Measurements from ENCODE around the gene MAP1B.
A peak's percentile ranks its signal among the peaks of the same experiment; 100 is the strongest.

DNA sequence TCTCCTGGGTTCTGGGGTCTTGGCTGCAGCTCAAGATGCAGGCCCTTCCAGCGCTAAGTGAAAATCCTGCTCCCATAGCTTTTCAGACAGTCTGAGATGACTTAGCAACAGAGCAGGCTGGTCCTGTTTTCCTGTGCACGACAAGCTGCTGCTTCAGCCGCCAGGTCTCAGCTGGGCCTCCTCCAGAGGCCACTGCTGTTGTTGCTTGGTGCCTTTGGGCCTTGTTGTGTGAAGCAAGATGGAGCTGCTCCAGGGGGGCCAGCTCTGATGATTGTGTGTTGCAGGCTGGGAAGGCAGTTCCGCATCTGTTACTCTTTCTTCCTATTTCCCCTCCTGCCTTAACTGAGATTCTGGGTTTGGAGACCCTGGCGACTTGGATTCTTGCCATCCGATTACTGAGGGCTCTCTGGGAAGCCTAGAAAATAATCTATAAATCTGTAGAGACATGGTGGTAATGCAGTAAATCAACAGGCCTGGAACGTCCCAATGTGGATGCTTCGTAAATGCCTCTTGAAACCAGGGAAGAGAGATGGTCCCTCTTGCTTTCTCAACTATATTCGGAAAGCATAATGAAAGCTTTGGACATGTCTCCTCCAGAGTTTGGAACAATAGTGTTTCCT, 3.2 kb downstream of the MAP1B start:
- TF ChIP-seq ELF4 (IDR thresholded peaks at IDR 0.05) (no peak), FOXK2 (IDR thresholded peaks at IDR 0.05) (no peak), ZNF384 (IDR thresholded peaks at IDR 0.05) (no peak), ARNT (IDR thresholded peaks at IDR 0.05) (no peak), SUZ12 (IDR thresholded peaks at IDR 0.05) (no peak), BHLHE40 (IDR thresholded peaks at IDR 0.05; ENCODE audit: borderline replicate concordance) (no peak), SP1 (IDR thresholded peaks at IDR 0.05) (no peak)
- TF ChIP-seq, protein P1, sequence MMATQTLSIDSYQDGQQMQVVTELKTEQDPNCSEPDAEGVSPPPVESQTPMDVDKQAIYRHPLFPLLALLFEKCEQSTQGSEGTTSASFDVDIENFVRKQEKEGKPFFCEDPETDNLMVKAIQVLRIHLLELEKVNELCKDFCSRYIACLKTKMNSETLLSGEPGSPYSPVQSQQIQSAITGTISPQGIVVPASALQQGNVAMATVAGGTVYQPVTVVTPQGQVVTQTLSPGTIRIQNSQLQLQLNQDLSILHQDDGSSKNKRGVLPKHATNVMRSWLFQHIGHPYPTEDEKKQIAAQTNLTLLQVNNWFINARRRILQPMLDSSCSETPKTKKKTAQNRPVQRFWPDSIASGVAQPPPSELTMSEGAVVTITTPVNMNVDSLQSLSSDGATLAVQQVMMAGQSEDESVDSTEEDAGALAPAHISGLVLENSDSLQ (IDR thresholded peaks at IDR 0.05): peak; percentile 33
